ENCODE data around the gene ASTN1. TPM values are rescaled to one million over a fixed set of nuclear protein-coding genes. Genes with fewer than 3 reads are reported as not detected.

Gene ASTN1
- total RNA-seq, 4 donors from 2014 or later = 0.18 TPM; not detected in 3

GRCh38 chr1:176925223-176925622 is 239.3 kb downstream of the ASTN1 start:
- Histone ChIP-seq H3K4me1 (peaks cover 4% of the 10 kb centered on the region), H3K36me3 (no peaks in the 10 kb centered on the region), H3K9me3 (no peaks in the 10 kb centered on the region), H3K27ac (no peak overlapping the region), H3K4me3 (no peak overlapping the region), H3K27me3 (no peaks in the 10 kb centered on the region)
- TF ChIP-seq POLR2A (IDR thresholded peaks at IDR 0.05) (no peak), POLR2AphosphoS5 (IDR thresholded peaks at IDR 0.05) (no peak), CTCF (IDR thresholded peaks at IDR 0.05) (no peak), EP300 (IDR thresholded peaks at IDR 0.05) (no peak)
- WGBS = 64% methylated on average over 5 of the region's 5 CpGs
- DNase-seq (ENCODE audit: low spot score in 2 of 2) = no peak

GRCh38 chr1:176923283-176923682 is 241.2 kb downstream of the ASTN1 start:
- no peaks in the 10 kb centered on the region for H3K27me3 ChIP-seq
- H3K36me3 ChIP-seq = no peaks in the 10 kb centered on the region
- no peak overlapping the region for H3K27ac ChIP-seq
- H3K4me1 ChIP-seq = peaks cover 4% of the 10 kb centered on the region
- 78% methylated on average over 1 of the region's 1 CpG for WGBS
- TF ChIP-seq POLR2AphosphoS5 (IDR thresholded peaks at IDR 0.05) = no peak
- no peak for TF ChIP-seq POLR2A (IDR thresholded peaks at IDR 0.05)
- TF ChIP-seq EP300 (IDR thresholded peaks at IDR 0.05) = no peak
- TF ChIP-seq CTCF (IDR thresholded peaks at IDR 0.05) = no peak
- DNase-seq (ENCODE audit: low spot score in 2 of 2) = no peak
- no peaks in the 10 kb centered on the region for H3K9me3 ChIP-seq
- H3K4me3 ChIP-seq = no peak overlapping the region

- TF ChIP-seq POLR2A (IDR thresholded peaks at IDR 0.05) (no peak), EP300 (IDR thresholded peaks at IDR 0.05) (no peak), CTCF (IDR thresholded peaks at IDR 0.05) (no peak), POLR2AphosphoS5 (IDR thresholded peaks at IDR 0.05) (no peak)
- Histone ChIP-seq H3K4me1 (no peaks in the 10 kb centered on the region), H3K27me3 (no peaks in the 10 kb centered on the region), H3K36me3 (no peaks in the 10 kb centered on the region), H3K27ac (no peak overlapping the region), H3K4me3 (no peak overlapping the region), H3K9me3 (no peaks in the 10 kb centered on the region)
- WGBS = 68% methylated on average over 8 of the region's 8 CpGs
- no peak for DNase-seq (ENCODE audit: low spot score in 2 of 2)
These were observed 244.8 kb downstream of the ASTN1 start for GRCh38 chr1:176919386-176920378.

- Histone ChIP-seq H3K4me1 (no peaks in the 10 kb centered on the region), H3K36me3 (no peaks in the 10 kb centered on the region), H3K9me3 (no peaks in the 10 kb centered on the region), H3K27ac (no peak overlapping the region), H3K4me3 (no peak overlapping the region), H3K27me3 (peaks cover 39% of the 10 kb centered on the region)
- no peak for TF ChIP-seq POLR2A (IDR thresholded peaks at IDR 0.05)
- no peak for TF ChIP-seq EP300 (IDR thresholded peaks at IDR 0.05)
- TF ChIP-seq POLR2AphosphoS5 (IDR thresholded peaks at IDR 0.05) = no peak
- no peak for TF ChIP-seq CTCF (IDR thresholded peaks at IDR 0.05)
- DNase-seq (ENCODE audit: low spot score in 2 of 2) = no peak
- 92% methylated on average over 7 of the region's 7 CpGs for WGBS
These were observed 258.9 kb downstream of the ASTN1 start for GRCh38 chr1:176905648-176906047.

- no peak for DNase-seq (ENCODE audit: low spot score in 2 of 2)
- TF ChIP-seq CTCF (IDR thresholded peaks at IDR 0.05) (no peak), POLR2AphosphoS5 (IDR thresholded peaks at IDR 0.05) (no peak)
- Histone ChIP-seq H3K27me3 (peaks cover 46% of the 10 kb centered on the region), H3K27ac (no peak overlapping the region), H3K36me3 (no peaks in the 10 kb centered on the region), H3K4me3 (no peak overlapping the region), H3K4me1 (no peaks in the 10 kb centered on the region), H3K9me3 (no peaks in the 10 kb centered on the region)
- 41% methylated on average over 19 of the region's 19 CpGs for WGBS
These were observed 260.3 kb downstream of the ASTN1 start for GRCh38 chr1:176904057-176904751.
